SK-N-SH (cell line): ENCODE data around the gene NBEAL2. TPM values are rescaled to one million over a fixed set of nuclear protein-coding genes. Genes with fewer than 3 reads are reported as not detected.

ENCODE experiments used
- CTCF ChIA-PET: fragments of 300-600, 350-600 bp; formaldehyde crosslinking; extraction: SDS; loops from one replicate; lab custom pipeline; 2021; lab: Yijun Ruan, JAX
- POLR2A ChIA-PET: fragments of 350-600 bp; sonication (Branson Sonifier 250); formaldehyde crosslinking; extraction: SDS; loops from one replicate; lab custom pipeline; 2020; ENCODE audit warnings: antibody characterized with exemption, inconsistent platforms; lab: Yijun Ruan, JAX
- DNase-seq: peaks from one replicate; pipeline ENCODE4 v3.0.0; 2012
- H2AFZ ChIP-seq: fragments of 200-600 bp; sonication (generic); 2 replicates; pipeline ENCODE4 v1.8.1; 2016; ENCODE audit warnings: antibody characterized with exemption, mild to moderate bottlenecking, low read depth
- H3F3A ChIP-seq: fragments of 200-600 bp; sonication (generic); replicated peaks from 2 replicates; pipeline ENCODE3; 2016; ENCODE audit warnings: antibody characterized with exemption, mild to moderate bottlenecking; ENCODE audit not compliant: insufficient read depth
- H3K27ac ChIP-seq, 2 experiments: fragments of 200-500 bp in 1 of 2; fragments of 200-600 bp in 1 of 2; sonication (Bioruptor generic) in 1 of 2; sonication (generic), shearing (Covaris generic) in 1 of 2; 2 replicates each; pipeline versions ENCODE4 v1.5.1 to v1.6.1; 2014 to 2016; ENCODE audit warnings: low read depth in 2 of 2, inconsistent platforms in 1 of 2, low read length in 1 of 2, mild to moderate bottlenecking in 1 of 2, mixed read lengths in 1 of 2
- H3K27me3 ChIP-seq: fragments of 200-600 bp; sonication (generic), shearing (Covaris generic); 2 replicates; pipeline ENCODE4 v1.6.1; 2016; ENCODE audit warnings: mixed run types; ENCODE audit not compliant: insufficient read depth
- H3K36me3 ChIP-seq, 2 experiments: fragments of 200-500 bp in 1 of 2; fragments of 200-600 bp in 1 of 2; sonication (Bioruptor generic) in 1 of 2; sonication (generic) in 1 of 2; replicated peaks in 1 of 2; 2 replicates each; pipeline versions ENCODE3 to v1.5.1; 2014 to 2016; ENCODE audit warnings: low read length in 1 of 2, mild to moderate bottlenecking in 1 of 2; ENCODE audit not compliant: insufficient read depth in 2 of 2, control insufficient read depth in 1 of 2
- H3K4me1 ChIP-seq, 2 experiments: fragments of 200-500 bp in 1 of 2; fragments of 200-600 bp in 1 of 2; sonication (Bioruptor generic) in 1 of 2; sonication (generic), shearing (Covaris generic) in 1 of 2; 2 replicates each; pipeline versions ENCODE4 v1.5.1 to v1.6.1; 2014 to 2016; ENCODE audit warnings: low read depth in 1 of 2, low read length in 1 of 2, mixed run types in 1 of 2; ENCODE audit not compliant: insufficient read depth in 2 of 2, control insufficient read depth in 1 of 2
- H3K4me2 ChIP-seq: fragments of 200-600 bp; sonication (generic), shearing (Covaris generic); 2 replicates; pipeline ENCODE4 v1.6.1; 2017; ENCODE audit warnings: mixed run types
- H3K4me3 ChIP-seq, 2 experiments: fragments of 200-500 bp in 1 of 2; fragments of 200-600 bp in 1 of 2; sonication (Bioruptor generic) in 1 of 2; sonication (generic), shearing (Covaris generic) in 1 of 2; 2 replicates each; pipeline versions ENCODE4 v1.5.1 to v1.8.1; 2014 to 2016; ENCODE audit warnings: low read depth in 2 of 2, inconsistent platforms in 1 of 2, low read length in 1 of 2, mild to moderate bottlenecking in 1 of 2, mixed read lengths in 1 of 2, moderate library complexity in 1 of 2
- H3K79me2 ChIP-seq: fragments of 200-600 bp; sonication (generic); 2 replicates; pipeline ENCODE4 v1.8.1; 2017; ENCODE audit warnings: mild to moderate bottlenecking; ENCODE audit not compliant: insufficient read depth
- H3K9ac ChIP-seq: fragments of 200-600 bp; sonication (generic); 2 replicates; pipeline ENCODE4 v1.6.1; 2017; ENCODE audit warnings: mixed run types
- H3K9me2 ChIP-seq: fragments of 200-600 bp; sonication (generic); 2 replicates; pipeline ENCODE4 v1.6.1; 2017; ENCODE audit warnings: mixed run types
- H3K9me3 ChIP-seq: fragments of 200-600 bp; sonication (generic); 2 replicates; pipeline ENCODE4 v1.6.1; 2017; ENCODE audit warnings: mixed run types, mild to moderate bottlenecking, moderate library complexity
- H4K20me1 ChIP-seq: fragments of 200-600 bp; sonication (generic); 2 replicates; pipeline ENCODE4 v1.6.1; 2017; ENCODE audit warnings: mild to moderate bottlenecking, mixed run types; ENCODE audit not compliant: insufficient read depth
- CHD2 ChIP-seq: fragments of 150-350 bp; IDR thresholded peaks from 2 replicates; pipeline ENCODE4 v1.6.1; 2018; ENCODE audit warnings: low read length; ENCODE audit not compliant: partially characterized antibody
- ELF1 ChIP-seq: IDR thresholded peaks from 2 replicates; pipeline ENCODE4 v1.4.0; 2012
- EZH2phosphoT487 ChIP-seq: fragments of 200-600 bp; sonication (generic); IDR thresholded peaks from 2 replicates; pipeline ENCODE4 v1.6.1; 2017; ENCODE audit warnings: low read depth, mixed run types, mild to moderate bottlenecking, antibody characterized with exemption, moderate library complexity, borderline replicate concordance
- FOSL2 ChIP-seq: IDR thresholded peaks from 2 replicates; pipeline ENCODE4 v1.4.0; 2012; ENCODE audit warnings: low read depth, mild to moderate bottlenecking, moderate library complexity, borderline replicate concordance
- GABPA ChIP-seq: IDR thresholded peaks from 2 replicates; pipeline ENCODE4 v1.4.0; 2012; ENCODE audit warnings: low read depth, mild to moderate bottlenecking
- GATA2 ChIP-seq: sonication (generic); formaldehyde crosslinking; IDR thresholded peaks from 2 replicates; pipeline ENCODE4 v1.5.0; 2020; ENCODE audit warnings: mild to moderate bottlenecking, missing genetic modification reagents
- MXI1 ChIP-seq: IDR thresholded peaks from 2 replicates; pipeline ENCODE4 v1.6.1; 2012; ENCODE audit warnings: mild to moderate bottlenecking, low read depth, low read length, improper control_type of control experiment
- POLR2AphosphoS5 ChIP-seq: IDR thresholded peaks from 2 replicates; pipeline ENCODE4 v1.6.1; 2012; ENCODE audit warnings: low read depth, low read length
- RFX5 ChIP-seq: IDR thresholded peaks from 2 replicates; pipeline ENCODE4 v1.6.1; 2012; ENCODE audit warnings: mild to moderate bottlenecking, improper control_type of control experiment, low read length
- RXRA ChIP-seq: IDR thresholded peaks from 2 replicates; pipeline ENCODE4 v1.4.0; 2012; ENCODE audit warnings: low read depth, mild to moderate bottlenecking, borderline replicate concordance
- SMC3 ChIP-seq: IDR thresholded peaks from 2 replicates; pipeline ENCODE4 v1.6.1; 2012; ENCODE audit warnings: low read depth, low read length, improper control_type of control experiment
- TCF12 ChIP-seq: IDR thresholded peaks from 2 replicates; pipeline ENCODE4 v1.4.0; 2012
- WGBS: methylation state at CpG from one replicate; pipeline ENCODE4 v1.1.6; 2017; ENCODE audit warnings: low lambda C conversion rate; 5-methylcytosine and 5-hydroxymethylcytosine counted together
- polyA plus RNA-seq, 3 experiments: library from polyadenylated mRNA; depleted of rRNA; stranded (reverse); fragments of >200 nt; gene quantifications; 2 replicates each; pipeline ENCODE4 v1.2.3, GENCODE V29; 2012
- TF ChIP-seq, protein P1 (sequence below): IDR thresholded peaks from 2 replicates; pipeline ENCODE4; 2012
- TF ChIP-seq, protein P2 (sequence below): fragments of 200-600 bp; sonication (generic); IDR thresholded peaks from 2 replicates; pipeline ENCODE4 v1.6.1; 2017; ENCODE audit warnings: antibody characterized with exemption, mild to moderate bottlenecking, moderate library complexity
- TF ChIP-seq, protein P3 (sequence below): IDR thresholded peaks from 2 replicates; pipeline ENCODE4 v1.6.1; 2012; ENCODE audit warnings: mild to moderate bottlenecking, low read depth, low read length, moderate library complexity
- TF ChIP-seq, protein P4 (sequence below): fragments of 150-350 bp; IDR thresholded peaks from 2 replicates; pipeline ENCODE4 v1.6.1; 2016; ENCODE audit warnings: mild to moderate bottlenecking, low read depth, low read length

NBEAL2 gene
- polyA plus RNA-seq, 1 of the 3 experiments (the other 2 are of a cell fraction), result 20.3 TPM

DNA sequence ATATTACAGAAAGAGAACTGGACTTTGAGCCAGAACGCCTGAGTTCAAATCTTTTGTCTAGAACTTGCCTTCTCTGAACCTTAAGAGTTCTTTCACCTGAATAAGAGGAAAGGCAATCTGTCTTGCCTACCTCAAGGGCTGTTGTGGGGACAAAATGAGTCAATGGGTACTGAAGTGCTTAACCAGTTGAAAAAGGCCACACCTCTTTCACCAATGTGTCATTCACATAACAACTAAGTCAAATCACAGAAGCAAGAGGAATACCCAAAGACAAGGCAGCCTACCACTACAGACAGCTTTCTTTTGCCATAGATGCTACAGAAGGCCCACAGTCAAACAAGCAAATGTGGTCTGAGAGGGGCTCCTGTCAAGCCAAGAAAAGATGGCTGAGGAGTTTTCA, 39.7 kb downstream of the NBEAL2 start:
- POLR2A ChIA-PET, result no interaction called here

More for the DNA sequence above, 39.7 kb downstream of the NBEAL2 start:
- H3K4me1 ChIP-seq, result peaks cover 0 to 15% of the 10 kb centered on the region in 2 experiments; a peak in 2 of 4 replicates
- H3K79me2 ChIP-seq, result peaks cover 45% of the 10 kb centered on the region
- peaks cover 24% of the 10 kb centered on the region for H3F3A ChIP-seq
- WGBS, result 100% methylated on average over 1 of the region's 1 CpG
- no peaks in the 10 kb centered on the region for H3K9me3 ChIP-seq
- TF ChIP-seq CHD2, result no peak
- TF ChIP-seq, protein P1, sequence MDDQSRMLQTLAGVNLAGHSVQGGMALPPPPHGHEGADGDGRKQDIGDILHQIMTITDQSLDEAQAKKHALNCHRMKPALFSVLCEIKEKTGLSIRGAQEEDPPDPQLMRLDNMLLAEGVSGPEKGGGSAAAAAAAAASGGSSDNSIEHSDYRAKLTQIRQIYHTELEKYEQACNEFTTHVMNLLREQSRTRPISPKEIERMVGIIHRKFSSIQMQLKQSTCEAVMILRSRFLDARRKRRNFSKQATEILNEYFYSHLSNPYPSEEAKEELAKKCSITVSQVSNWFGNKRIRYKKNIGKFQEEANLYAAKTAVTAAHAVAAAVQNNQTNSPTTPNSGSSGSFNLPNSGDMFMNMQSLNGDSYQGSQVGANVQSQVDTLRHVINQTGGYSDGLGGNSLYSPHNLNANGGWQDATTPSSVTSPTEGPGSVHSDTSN, result no peak
- TF ChIP-seq, protein P2, sequence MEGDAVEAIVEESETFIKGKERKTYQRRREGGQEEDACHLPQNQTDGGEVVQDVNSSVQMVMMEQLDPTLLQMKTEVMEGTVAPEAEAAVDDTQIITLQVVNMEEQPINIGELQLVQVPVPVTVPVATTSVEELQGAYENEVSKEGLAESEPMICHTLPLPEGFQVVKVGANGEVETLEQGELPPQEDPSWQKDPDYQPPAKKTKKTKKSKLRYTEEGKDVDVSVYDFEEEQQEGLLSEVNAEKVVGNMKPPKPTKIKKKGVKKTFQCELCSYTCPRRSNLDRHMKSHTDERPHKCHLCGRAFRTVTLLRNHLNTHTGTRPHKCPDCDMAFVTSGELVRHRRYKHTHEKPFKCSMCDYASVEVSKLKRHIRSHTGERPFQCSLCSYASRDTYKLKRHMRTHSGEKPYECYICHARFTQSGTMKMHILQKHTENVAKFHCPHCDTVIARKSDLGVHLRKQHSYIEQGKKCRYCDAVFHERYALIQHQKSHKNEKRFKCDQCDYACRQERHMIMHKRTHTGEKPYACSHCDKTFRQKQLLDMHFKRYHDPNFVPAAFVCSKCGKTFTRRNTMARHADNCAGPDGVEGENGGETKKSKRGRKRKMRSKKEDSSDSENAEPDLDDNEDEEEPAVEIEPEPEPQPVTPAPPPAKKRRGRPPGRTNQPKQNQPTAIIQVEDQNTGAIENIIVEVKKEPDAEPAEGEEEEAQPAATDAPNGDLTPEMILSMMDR, result no peak
- TF ChIP-seq EZH2phosphoT487, result no peak
- no peak for TF ChIP-seq ELF1
- no peak for TF ChIP-seq GABPA
- TF ChIP-seq GATA2 (CRISPR knock-in tag), result no peak
- TF ChIP-seq TCF12, result no peak
- TF ChIP-seq POLR2AphosphoS5, result no peak
- TF ChIP-seq RXRA, result no peak
- TF ChIP-seq, protein P3, sequence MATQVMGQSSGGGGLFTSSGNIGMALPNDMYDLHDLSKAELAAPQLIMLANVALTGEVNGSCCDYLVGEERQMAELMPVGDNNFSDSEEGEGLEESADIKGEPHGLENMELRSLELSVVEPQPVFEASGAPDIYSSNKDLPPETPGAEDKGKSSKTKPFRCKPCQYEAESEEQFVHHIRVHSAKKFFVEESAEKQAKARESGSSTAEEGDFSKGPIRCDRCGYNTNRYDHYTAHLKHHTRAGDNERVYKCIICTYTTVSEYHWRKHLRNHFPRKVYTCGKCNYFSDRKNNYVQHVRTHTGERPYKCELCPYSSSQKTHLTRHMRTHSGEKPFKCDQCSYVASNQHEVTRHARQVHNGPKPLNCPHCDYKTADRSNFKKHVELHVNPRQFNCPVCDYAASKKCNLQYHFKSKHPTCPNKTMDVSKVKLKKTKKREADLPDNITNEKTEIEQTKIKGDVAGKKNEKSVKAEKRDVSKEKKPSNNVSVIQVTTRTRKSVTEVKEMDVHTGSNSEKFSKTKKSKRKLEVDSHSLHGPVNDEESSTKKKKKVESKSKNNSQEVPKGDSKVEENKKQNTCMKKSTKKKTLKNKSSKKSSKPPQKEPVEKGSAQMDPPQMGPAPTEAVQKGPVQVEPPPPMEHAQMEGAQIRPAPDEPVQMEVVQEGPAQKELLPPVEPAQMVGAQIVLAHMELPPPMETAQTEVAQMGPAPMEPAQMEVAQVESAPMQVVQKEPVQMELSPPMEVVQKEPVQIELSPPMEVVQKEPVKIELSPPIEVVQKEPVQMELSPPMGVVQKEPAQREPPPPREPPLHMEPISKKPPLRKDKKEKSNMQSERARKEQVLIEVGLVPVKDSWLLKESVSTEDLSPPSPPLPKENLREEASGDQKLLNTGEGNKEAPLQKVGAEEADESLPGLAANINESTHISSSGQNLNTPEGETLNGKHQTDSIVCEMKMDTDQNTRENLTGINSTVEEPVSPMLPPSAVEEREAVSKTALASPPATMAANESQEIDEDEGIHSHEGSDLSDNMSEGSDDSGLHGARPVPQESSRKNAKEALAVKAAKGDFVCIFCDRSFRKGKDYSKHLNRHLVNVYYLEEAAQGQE, result no peak
- TF ChIP-seq FOSL2, result no peak
- no peak for TF ChIP-seq SMC3
- TF ChIP-seq RFX5, result no peak
- no peak for TF ChIP-seq MXI1
- TF ChIP-seq, protein P4, sequence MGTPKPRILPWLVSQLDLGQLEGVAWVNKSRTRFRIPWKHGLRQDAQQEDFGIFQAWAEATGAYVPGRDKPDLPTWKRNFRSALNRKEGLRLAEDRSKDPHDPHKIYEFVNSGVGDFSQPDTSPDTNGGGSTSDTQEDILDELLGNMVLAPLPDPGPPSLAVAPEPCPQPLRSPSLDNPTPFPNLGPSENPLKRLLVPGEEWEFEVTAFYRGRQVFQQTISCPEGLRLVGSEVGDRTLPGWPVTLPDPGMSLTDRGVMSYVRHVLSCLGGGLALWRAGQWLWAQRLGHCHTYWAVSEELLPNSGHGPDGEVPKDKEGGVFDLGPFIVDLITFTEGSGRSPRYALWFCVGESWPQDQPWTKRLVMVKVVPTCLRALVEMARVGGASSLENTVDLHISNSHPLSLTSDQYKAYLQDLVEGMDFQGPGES, result no peak
- no peak overlapping the region for H2AFZ ChIP-seq
- peaks cover 12 to 44% of the 10 kb centered on the region in 2 experiments for H3K36me3 ChIP-seq
- no peak overlapping the region for H3K4me2 ChIP-seq
- DNase-seq, result no peak
- H3K9ac ChIP-seq, result no peak overlapping the region
- no peaks in the 10 kb centered on the region for H3K27me3 ChIP-seq
- no peak overlapping the region for H3K4me3 ChIP-seq
- H4K20me1 ChIP-seq, result peaks cover 10% of the 10 kb centered on the region
- H3K9me2 ChIP-seq, result no peaks in the 10 kb centered on the region
- H3K27ac ChIP-seq, result no peak overlapping the region
- CTCF ChIA-PET, result interaction anchor here (1.9 kb wide), 1 partner anchor 110 kb away, joined by 7 read pairs; no protein-coding TSS in a partner anchor
